ENCODE measurements around the gene HOXA5.
A peak's percentile ranks its signal among the peaks of the same experiment; 100 is the strongest.

HOXA5 gene

DNA sequence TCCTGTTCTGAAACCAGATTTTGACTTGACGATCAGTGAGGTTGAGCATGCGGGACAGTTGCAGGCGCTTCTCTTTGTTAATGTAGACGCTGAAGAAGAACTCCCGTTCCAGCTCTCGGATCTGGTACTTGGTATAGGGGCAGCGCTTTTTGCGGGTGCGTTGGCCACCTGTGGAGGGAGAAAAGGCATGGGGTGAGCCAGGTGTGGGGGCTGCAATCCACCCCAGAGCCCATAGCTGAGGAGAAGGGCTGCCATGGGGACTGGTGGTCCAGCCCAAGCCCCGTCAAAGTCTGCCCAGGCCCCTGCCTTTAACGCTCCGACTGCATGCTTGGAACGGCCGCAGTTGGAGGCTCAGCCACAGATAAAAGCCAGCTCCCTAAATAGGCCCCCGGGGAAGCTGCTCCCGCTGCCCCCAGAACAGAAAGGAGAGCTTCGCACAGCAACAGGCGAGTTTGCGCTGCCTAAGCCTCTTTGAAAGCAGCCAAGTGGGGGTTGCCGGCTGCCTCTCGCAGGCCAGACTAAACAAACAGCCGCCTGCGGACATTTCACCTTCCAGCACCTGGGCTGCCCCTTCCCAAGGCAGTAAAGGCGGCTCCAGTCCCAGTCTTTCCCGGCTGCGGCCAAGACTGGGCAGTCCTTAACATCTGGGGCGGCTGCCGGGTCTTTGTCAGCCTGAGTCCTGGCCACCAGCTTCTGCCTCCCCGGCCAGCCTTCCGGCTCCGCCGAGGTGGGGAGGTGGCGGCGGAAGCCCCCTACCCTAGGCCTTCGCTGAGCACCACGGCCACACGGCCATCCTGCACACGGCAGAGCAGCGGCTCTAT is 39.6 kb upstream of the HOXA5 start:
- peak in 1 of 2 donors; percentile 2 for DNase-seq (ENCODE audit: low read depth in 1 of 2, low spot score in 1 of 2)

DNA sequence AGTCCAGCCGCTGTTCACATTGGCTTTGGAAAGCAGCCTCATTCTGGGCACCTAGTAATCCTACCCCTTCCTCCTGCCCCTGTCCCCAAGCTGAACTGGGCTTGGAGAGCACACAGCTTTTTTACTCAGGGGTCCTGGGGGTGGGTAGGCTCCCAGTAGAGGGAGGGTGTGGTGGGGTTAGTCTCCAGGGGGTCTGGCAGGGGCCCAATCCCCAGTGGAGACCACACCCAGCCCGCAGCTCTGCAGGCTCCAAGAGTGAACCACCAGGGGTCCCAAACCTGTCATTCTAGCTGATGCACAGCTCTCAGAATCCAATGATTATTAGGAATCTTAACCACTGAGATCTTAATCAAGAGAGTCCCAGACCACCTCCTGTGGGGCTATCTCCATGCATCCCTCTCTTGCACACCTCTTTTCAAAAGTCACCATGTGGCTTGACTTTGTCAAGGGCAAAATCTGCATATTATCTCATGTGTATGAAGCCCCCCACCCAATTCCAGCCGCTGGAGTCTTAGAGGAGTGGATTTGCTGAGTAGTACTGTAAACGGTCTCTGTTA is 38.9 kb upstream of the HOXA5 start:
- DNase-seq (ENCODE audit: low read depth in 1 of 2, low spot score in 1 of 2), result no peak

DNA sequence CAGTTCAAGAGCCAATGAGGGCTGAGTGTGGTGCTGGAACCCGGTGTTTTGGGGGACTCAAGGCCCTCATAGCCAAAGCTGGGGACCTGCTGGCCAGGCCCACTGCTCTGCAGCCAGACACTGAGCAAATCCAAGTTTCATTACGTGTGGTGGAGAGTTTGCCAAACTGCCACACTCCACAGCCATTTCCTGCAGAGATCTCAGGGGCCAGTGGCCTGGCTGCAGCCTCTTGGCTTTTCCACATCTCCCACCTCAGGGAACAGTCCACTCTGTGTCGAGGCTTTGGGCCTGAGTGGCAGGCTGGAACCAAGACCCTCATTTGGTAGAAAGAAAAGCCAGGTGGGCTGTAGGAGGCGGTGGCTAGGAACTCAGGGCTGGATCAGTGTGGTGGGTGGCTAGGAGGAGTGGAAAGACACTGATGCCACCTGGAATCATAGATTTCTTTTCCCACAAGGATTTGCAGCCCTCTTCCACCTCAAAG is 38.4 kb upstream of the HOXA5 start:
- DNase-seq (ENCODE audit: low read depth in 1 of 2, low spot score in 1 of 2), result peak in 1 of 2 donors; percentile 0

DNA sequence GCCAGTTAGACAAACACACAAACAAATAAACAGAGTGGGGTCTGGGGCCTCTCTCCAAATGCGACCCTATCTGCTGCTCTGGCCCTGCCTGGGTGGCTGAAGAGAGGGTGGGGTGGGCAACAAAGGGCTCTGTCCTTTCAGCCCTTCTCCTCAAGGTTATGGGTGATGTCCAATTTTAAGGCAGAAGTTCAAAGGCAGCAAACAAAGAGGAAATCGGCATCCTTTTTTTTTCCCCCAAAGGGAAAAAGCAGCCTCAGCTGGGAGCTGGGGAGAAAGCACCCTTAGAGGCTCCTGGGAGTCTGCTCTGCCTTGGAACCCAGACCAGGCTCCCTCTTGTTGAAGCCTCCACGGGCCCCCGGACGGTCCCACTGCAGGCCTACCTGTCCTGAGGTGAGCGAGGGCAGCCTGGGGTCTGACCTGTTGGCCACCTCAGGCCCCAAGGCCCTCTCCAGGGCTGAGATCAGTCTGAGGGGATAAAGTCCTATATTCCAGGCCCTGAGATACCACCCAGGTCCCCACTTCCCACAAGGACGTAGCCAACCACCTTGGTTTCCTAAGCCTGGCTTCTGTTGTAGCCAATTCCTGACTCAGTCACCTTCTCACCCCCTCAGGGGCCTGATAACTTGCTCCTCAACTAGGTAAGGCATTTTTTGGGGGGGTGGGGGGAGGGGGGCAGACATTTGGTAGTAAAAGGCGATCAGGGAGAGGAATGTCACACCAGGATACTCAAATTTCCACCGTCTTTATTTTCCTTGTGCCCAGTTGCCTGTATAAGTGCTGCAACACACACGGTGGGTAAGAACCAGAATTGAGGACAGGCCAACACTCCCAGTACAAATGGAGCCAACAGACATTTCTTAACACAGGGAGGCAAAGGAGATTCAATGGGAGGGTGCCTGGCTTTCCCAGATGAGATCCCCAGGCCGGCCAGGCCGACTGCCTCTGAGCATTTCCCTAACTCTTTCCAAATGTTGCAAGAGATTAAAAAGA is 37.2 kb upstream of the HOXA5 start:
- DNase-seq (ENCODE audit: low read depth in 1 of 2, low spot score in 1 of 2), result peak in 1 of 2 donors; percentile 0

DNA sequence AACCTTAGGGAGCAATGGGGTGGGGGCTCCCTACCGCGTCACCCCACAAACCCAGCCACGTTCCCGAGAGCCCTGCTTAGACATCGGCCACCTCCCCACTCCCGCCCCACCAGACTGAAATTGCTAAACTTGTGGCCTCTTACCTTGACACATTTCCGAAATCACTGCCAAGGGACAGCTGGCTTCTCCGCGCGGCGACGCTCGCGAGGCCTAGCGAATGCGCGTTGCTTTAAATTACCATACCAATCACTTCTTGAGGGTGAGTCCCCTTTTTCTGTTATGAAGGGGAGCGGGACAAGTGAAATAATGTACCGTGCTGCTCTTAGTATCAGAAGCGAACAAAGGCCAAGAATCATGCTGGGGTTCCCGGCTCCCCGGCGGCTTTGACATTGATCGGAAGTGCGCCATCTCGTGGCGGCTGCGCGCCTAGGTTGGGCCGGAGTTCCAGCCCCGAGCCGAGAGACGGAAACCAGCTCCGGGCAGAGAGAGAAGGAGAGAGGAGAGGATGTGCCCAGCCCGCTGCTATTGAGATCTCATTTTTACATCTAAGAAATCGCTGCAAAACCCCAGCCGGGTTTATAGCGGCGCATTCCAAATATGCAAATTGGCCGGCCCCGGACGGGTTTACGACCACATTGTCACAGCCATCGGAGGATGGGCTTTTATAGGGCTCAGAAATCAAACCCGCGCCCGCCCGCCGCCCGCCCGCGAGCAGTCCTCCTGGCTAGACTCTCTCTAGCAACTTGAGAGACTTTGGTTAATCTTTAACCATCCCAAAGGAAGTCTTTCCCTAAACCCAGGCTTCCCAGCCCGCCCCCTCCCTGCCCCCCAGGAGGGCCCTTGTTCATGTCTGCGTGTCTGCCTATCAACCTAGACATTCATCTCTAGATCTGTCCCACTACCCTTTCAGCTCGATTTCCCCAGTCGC is 36.3 kb upstream of the HOXA5 start:
- DNase-seq (ENCODE audit: low read depth in 1 of 2, low spot score in 1 of 2), result peak; percentile 28 to 37

DNA sequence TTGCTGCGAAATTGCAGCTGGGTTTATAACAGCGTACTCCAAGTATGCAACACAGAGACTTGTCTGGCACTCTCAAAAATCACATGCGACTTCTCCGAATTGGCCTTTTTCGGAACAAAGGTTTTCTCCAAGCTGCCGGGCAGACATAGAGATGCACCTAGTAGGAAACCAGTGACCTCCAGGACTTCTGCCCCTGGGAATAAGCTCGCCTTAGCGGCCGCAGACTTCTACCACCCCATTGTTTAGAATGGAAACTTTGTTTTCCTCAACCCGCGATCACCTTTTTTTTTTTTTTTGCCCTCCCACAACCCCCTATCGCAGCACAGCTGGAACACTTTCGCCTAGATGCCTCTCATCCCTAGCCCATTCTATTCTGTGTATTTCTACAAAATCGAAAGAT is 35.5 kb upstream of the HOXA5 start:
- DNase-seq (ENCODE audit: low read depth in 1 of 2, low spot score in 1 of 2), result no peak

DNA sequence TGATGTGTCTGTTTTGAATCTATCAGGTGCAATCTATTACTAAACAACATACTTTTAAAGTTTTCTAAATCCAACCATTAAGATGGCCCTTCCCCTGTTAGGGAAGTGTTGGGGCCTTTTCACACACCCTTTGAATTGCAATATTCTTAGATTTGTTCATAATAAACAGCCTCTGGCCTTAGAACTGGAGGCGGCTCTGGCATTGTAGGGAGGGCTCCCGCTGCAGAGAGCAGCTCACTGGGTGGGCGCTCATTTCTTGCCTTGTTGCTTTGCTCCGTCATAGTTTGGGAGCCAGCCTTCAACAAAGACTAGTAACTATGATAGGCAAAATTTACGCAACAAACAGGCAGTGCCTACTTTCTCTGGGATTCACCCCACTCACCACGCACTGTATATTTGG is 34.9 kb upstream of the HOXA5 start:
- DNase-seq (ENCODE audit: low read depth in 1 of 2, low spot score in 1 of 2), result no peak

DNA sequence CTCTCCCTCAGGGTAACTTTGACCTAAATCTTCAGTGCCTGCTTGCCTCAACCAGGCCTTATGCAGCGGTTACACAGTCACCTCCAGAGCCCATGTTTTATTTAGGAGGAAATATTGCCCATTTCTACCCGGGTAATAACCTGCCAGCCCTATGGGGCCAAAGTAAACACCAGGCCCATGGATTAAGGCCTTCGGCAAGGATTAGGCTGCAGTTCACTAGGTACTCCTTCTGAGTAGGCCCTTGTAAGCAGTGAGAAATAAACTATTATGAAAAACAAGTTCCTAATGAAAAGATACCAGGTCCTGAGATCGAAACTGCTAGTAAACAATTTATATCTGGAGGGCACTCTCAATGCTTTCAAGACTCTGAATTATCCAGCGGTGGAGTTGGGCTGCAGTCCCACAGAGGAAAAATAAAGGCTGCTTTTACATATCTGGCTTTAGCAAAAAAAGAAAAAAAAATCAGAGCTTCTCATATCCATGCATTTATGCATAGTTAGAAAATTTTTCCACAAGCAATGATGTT is 34.4 kb upstream of the HOXA5 start:
- no peak for DNase-seq (ENCODE audit: low read depth in 1 of 2, low spot score in 1 of 2)

DNA sequence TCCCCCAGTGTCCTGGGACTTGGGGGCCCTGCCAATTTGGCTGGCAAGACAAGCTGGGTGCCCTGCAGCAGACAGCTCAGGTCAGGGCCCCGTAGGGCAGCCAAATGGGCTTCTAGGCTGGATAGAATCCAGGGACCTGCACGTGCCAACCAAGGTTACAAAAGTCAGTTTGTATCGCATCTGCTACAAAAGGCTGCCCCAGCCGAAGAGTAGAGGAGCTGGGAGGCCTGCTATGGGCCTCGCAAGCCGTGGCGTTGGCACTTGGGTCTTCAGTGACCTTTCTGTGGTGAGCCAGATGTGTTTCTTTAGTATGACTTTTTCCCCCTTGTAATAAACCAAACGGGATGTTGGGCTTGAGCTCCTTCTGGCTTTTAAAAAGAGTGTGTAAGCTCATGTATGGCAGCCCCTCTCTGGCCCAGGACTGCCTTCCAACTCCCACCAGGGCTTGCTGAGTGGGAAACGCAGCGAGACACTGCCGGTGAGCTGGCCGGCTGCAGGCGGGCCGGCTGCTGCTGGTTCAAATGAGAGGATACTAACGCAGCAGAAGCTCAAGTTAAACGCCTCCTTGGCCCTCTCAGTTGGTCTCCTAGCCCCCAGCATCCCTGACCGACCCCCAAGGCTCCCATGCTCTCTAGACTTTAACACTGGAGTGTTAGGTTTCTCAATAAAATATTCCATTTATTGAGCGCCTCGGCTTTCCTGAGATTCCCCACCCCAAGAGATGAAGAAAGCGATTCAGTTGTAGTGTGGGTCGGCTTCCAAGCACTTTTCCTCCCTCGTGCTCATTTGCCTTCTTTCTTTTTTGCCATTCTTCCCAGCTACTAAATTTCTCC is 33.7 kb upstream of the HOXA5 start:
- DNase-seq (ENCODE audit: low read depth in 1 of 2, low spot score in 1 of 2), result peak in 1 of 2 donors; percentile 2

DNA sequence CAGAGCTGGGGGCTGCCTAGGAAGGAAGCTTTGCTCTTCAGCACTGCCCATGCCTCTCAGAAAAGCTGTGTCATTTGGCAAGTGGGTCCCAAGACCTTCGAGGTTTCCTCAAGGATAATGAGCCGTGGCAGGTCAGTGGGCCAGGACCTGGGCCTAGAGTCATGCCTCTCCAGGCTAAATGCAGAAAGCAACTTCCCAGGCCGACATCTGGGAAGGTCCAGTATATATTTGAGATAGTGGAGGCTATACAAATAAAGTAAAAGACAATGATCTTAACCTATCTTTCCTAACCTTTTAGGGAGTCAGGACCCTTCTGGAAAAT is 33.0 kb upstream of the HOXA5 start:
- no peak for DNase-seq (ENCODE audit: low read depth in 1 of 2, low spot score in 1 of 2)

DNA sequence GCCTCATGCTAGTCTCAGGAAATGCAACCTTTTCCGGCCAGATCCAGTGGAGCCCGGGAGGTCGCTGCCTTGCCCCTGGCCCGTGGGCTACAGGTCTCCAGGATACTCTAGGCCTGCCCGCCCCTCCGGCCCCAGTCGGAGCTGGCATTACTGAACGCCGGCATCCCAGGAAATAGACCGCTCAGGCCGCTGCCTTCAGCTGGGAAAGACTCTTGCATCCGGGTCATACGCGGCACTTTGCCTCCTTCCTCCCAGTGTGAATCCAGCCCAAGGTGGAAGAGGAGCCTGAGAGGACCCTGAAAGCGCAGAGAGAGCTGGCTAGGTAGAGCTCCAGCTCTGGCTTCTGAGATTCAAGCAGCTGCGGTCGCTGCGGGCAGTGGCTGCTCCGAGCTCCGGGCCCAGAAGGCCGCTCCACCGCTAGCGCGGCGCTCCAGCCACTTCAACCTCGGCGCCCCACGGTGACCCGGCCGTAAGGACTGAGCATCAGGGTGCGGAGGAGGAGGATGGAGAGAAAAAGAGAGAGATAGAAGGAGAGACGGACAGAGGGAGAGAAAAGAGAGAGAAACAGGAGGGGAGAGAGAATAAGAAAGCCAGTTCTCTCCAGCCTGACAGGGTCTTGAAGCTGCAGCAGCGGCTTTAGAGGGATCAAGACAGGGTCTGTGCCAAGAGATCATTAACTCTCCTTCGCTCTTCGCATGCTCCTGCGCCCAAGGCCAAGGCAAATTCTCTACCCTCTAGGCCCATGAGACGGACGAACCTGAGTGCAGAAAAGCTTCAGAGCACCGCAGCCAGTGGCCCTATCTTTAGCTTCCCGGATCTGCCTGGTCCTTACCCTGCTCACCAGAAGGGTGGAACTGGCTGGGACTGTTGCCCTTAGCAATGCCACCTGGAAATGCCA is 32.4 kb upstream of the HOXA5 start:
- DNase-seq (ENCODE audit: low read depth in 1 of 2, low spot score in 1 of 2), result peak in 1 of 2 donors; percentile 0

DNA sequence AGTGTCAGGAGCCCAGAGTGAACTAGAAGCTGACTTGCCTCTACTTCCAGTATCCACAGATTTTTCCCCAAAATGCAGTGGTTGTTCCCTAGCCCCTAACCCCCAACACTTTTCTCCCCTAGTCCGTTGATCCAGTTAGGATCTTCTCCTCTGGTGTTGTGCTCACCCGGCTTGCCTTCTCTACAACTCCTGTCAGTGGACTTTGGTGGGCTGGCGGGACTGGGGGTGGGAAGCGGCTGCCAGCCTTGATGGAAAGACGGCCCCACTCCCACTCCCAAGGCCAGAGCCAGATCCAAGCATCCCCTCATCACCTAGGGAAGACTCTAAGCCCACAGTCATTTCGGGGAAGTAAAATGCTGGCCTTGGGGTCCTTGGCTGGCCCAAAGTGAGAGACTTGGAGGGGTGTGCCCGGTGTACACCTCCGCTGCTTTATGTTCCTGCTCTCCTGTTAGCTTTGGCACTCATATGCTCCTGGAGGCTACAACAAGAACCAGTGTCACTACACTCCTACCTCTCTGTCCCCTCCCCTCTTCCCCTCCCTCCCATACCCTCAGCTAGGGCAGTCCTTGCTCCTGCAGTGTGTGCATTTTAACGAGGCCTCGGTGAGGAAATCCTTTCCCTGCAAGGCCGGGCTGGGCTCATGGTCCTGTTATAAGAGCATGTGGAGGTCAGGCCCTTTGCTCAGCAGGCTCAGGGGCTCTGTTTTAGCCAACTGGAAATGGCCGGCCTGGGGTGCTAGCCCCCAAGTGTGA is 31.6 kb upstream of the HOXA5 start:
- no peak for DNase-seq (ENCODE audit: low read depth in 1 of 2, low spot score in 1 of 2)

DNA sequence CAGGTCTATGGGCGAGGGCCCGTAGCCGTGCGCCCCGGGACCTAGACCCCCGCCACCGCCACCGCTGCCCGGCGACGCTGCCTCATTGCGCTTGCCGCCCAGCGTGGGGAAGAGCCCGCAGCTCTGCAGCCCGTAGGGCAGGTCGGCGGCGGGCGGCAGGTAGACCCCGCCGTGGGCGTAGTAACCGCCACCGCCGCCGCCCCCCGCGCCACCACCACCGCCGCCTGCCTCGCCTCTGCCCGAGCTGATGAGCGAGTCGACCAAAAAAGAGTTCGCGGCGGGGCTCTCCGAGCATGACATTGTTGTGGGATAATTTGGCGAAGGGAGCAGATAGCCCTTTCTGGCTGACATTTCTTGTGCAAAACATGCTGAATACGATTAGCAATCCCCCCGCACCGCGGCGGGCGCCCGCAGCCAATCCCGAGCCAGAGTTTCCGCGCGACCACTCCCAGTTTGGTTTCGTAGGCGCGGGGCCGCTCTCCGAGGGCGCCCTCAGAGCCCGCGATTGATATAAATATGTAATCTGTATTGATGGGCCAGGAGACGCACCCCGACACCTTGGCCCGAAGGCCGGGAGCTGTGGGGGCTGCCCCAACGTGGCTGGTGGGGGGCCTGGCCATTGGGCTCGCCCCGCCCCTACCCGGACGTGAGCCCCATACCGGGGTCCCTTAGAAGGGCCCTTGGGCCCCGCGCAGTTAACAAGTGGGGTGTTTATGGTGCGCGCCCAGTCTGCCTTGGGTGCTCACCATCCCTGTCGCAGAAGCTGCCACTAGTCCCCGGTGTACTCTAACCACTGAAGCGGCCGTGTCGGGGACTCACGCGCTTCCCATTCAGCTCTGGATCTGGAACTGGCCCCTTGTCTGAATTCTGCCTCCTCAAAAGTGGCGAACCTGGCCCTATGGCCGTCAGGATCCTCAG is 30.7 kb upstream of the HOXA5 start, which contains the start of gene HOXA10:
TSS of gene HOXA10 (minus strand) at position 365 of the 918 bp plus-strand sequence. CDS start at position 351, 14 bp downstream.
- peak in 1 of 2 donors; percentile 3 for DNase-seq (ENCODE audit: low read depth in 1 of 2, low spot score in 1 of 2)

DNA sequence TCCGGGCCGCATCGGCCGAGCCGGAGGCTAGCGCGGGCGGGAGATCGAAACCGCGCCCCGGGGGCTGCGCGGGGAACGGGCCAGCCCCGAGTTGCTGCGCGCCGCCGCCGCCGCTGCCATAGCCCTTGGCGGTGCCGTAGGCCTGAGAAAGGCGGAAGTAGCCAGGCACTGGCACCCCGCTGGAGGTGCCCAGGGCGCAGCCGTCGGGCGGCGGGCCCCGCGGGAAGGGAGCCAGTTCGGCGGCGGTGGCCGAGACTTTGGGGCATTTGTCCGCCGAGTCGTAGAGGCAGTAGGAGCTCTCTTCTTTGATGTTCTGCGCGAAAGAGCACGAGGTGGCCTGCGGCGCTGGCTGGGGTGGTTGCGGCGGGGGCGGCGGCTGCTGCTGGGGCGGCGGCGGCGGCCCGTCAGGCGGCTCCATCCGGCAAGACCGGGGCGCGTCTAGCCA is 30.1 kb upstream of the HOXA5 start:
- peak in 1 of 2 donors; percentile 3 for DNase-seq (ENCODE audit: low read depth in 1 of 2, low spot score in 1 of 2)

DNA sequence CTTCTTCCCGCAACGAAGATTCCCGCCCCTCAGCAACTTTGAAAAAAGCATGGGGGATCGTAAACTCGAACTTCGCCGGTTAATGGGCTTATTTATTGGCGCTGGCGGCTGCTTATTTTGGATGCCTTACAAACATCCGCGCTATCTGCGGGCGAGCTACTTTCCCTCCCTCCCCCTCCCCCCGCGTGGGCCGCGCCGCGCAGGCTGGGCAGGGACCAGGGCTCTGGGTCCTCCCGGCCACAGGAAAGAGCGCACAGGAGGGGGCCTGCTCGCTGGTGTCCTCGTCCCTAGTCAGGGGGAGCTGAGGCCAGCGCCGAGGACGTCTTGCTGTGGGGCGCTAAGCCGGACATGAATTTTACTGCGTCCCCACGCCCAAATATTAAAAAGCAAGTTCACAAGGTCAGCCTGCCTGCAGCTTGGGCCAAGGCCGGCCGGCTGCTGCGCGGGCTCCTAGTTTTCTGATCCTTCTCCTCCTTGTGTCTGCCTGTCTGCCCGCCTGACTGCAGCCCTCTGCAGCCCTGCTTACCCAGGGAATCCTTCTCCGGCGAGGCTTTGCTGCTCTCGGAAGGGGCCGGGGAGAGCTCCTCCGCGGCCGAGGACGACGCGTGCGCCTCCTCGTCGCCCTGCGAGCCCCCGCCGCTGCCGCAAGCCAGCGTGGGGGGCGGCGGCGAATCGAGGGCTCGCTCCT is 29.5 kb upstream of the HOXA5 start:
- peak in 1 of 2 donors; percentile 3 for DNase-seq (ENCODE audit: low read depth in 1 of 2, low spot score in 1 of 2)

DNA sequence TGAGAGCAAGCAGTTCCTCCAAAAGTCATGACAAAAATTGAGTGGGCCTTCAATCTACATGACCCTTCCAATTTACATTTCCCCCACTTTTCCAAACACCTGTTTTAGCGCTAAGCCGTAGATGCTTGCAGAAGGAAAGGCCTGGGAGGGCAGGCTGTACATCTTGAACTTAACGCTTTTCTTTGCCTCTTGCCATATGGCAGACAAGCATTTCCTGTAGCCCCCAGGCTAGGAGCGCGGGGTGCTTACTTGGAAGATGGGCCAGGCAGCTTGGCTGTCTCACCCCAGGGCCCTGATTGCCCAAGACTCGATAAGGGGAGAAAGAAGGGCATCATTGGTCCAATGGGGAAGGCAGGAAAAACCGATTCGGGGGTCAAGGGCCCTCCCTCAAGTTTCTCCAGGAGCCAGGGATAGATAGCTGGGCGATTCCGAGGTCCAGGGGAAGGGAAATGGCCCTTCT is 28.9 kb upstream of the HOXA5 start:
- peak in 1 of 2 donors; percentile 3 for DNase-seq (ENCODE audit: low read depth in 1 of 2, low spot score in 1 of 2)
